DND-41 (cell line): ENCODE measurements around the gene SIPA1L3.
A peak's percentile ranks its signal among the peaks of the same experiment; 100 is the strongest.

Experiments used
- ATAC-seq: fragments of 200-7000 bp; cut with Tn5 transposase; 3 replicates; pipeline ENCODE4 v1.9.1; 2021; ENCODE audit warnings: low read depth; ENCODE audit not compliant: insufficient read depth
- DNase-seq: peaks from one replicate; pipeline ENCODE4 v3.0.0-alpha.2; 2020
- H2AFZ ChIP-seq: 2 replicates; pipeline ENCODE4 v1.6.0; 2012; ENCODE audit warnings: low read depth, low read length
- H3K27ac ChIP-seq: 2 replicates; pipeline ENCODE4 v1.5.1; 2012; ENCODE audit warnings: low read length, inconsistent platforms
- H3K27me3 ChIP-seq: fragments of 200-600 bp; sonication (generic); 2 replicates; pipeline ENCODE4 v1.6.0; 2012; ENCODE audit warnings: low read length, mild to moderate bottlenecking, inconsistent platforms; ENCODE audit not compliant: insufficient read depth, poor library complexity
- H3K36me3 ChIP-seq: 2 replicates; pipeline ENCODE4 v1.5.1; 2012; ENCODE audit warnings: low read length, inconsistent platforms; ENCODE audit not compliant: insufficient read depth
- H3K4me1 ChIP-seq: 2 replicates; pipeline ENCODE4 v1.5.1; 2012; ENCODE audit warnings: mild to moderate bottlenecking, low read length; ENCODE audit not compliant: insufficient read depth
- H3K4me2 ChIP-seq: 2 replicates; pipeline ENCODE4 v1.6.0; 2012; ENCODE audit warnings: mild to moderate bottlenecking, moderate library complexity, low read length, inconsistent platforms; ENCODE audit not compliant: insufficient read depth
- H3K4me3 ChIP-seq, 2 experiments: fragments of 200-600 bp in 1 of 2; shearing (Covaris generic) in 1 of 2; 2 replicates each; pipeline ENCODE4 v1.5.1; 2012 to 2016; ENCODE audit warnings: inconsistent platforms in 2 of 2, low read length in 2 of 2, mild to moderate bottlenecking in 2 of 2, low read depth in 1 of 2, moderate library complexity in 1 of 2
- H3K79me2 ChIP-seq: 2 replicates; pipeline ENCODE4 v1.6.0; 2012; ENCODE audit warnings: low read length, inconsistent platforms; ENCODE audit not compliant: insufficient read depth
- H3K9ac ChIP-seq: 2 replicates; pipeline ENCODE4 v1.6.0; 2012; ENCODE audit warnings: low read depth, mild to moderate bottlenecking, inconsistent platforms, low read length, moderate library complexity
- H3K9me3 ChIP-seq: 2 replicates; pipeline ENCODE4 v1.5.1; 2012; ENCODE audit warnings: low read length, moderate library complexity, mild to moderate bottlenecking, inconsistent platforms; ENCODE audit not compliant: insufficient read depth, severe bottlenecking
- H4K20me1 ChIP-seq: 2 replicates; pipeline ENCODE4 v1.6.0; 2012; ENCODE audit warnings: low read length; ENCODE audit not compliant: insufficient read depth
- CTCF ChIP-seq: IDR thresholded peaks from 2 replicates; pipeline ENCODE4 v1.5.1; 2012; ENCODE audit warnings: borderline replicate concordance, low read length, moderate library complexity, mild to moderate bottlenecking; ENCODE audit not compliant: poor library complexity, severe bottlenecking; ENCODE audit errors: extremely low read depth
- EZH2 ChIP-seq: IDR thresholded peaks from 3 replicates; pipeline ENCODE4 v1.6.1; 2012; ENCODE audit warnings: borderline replicate concordance, low read depth, mild to moderate bottlenecking, moderate library complexity, low read length, inconsistent platforms; ENCODE audit not compliant: severe bottlenecking

The SIPA1L3 gene

GRCh38 chr19:38231918-38232317 is 324.9 kb downstream of the SIPA1L3 start:
- H3K36me3 ChIP-seq, result no peaks in the 10 kb centered on the region
- TF ChIP-seq CTCF, result no peak
- no peak for TF ChIP-seq EZH2
- H3K27ac ChIP-seq, result no peak overlapping the region
- H2AFZ ChIP-seq, result no peak overlapping the region
- H4K20me1 ChIP-seq, result no peaks in the 10 kb centered on the region
- no peak overlapping the region for H3K4me3 ChIP-seq
- no peaks in the 10 kb centered on the region for H3K9me3 ChIP-seq
- ATAC-seq (no peak), DNase-seq (no peak)
- no peak overlapping the region for H3K4me2 ChIP-seq
- no peaks in the 10 kb centered on the region for H3K4me1 ChIP-seq
- no peaks in the 10 kb centered on the region for H3K27me3 ChIP-seq
- H3K9ac ChIP-seq, result no peak overlapping the region
- no peaks in the 10 kb centered on the region for H3K79me2 ChIP-seq

DNA sequence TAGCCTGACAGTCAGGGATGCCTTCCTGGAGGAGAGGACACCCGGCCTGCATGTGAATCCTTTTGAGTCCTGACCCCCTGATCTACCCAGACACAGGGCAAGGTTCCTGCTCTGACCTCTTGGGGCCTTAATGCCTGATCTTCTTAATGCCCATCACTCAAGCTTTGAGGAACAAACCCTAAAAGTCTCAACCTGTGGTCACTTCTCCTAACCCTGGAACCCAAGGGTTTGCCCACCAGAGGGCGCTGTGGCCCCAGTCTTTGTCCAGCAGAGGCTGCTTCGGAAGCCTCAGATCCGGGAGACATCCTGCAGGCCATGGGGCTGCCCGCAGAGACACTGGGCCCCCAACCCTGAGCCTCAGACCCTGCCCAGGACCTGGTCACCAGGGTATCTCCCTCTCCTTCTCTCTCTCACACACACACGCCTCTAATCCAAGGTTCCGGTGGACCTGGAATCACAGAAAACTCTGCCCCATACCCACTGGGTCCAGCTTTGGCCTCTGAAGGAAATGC is 326.8 kb downstream of the SIPA1L3 start:
- Histone ChIP-seq H3K4me2 (no peak overlapping the region), H3K4me1 (no peaks in the 10 kb centered on the region), H3K27ac (no peak overlapping the region), H3K9ac (no peak overlapping the region), H3K36me3 (no peaks in the 10 kb centered on the region), H3K9me3 (no peaks in the 10 kb centered on the region), H3K27me3 (no peaks in the 10 kb centered on the region), H3K79me2 (no peaks in the 10 kb centered on the region), H2AFZ (no peak overlapping the region), H4K20me1 (no peaks in the 10 kb centered on the region), H3K4me3 (no peak overlapping the region)
- peak; percentile 82 for TF ChIP-seq CTCF
- no peak for TF ChIP-seq EZH2
- ATAC-seq (peak; percentile 76), DNase-seq (peak; percentile 58)

GRCh38 chr19:38234615-38235014 is 327.6 kb downstream of the SIPA1L3 start:
- DNase-seq (no peak), ATAC-seq (no peak)
- Histone ChIP-seq H3K9me3 (no peaks in the 10 kb centered on the region), H3K27me3 (no peaks in the 10 kb centered on the region), H3K79me2 (no peaks in the 10 kb centered on the region), H3K36me3 (no peaks in the 10 kb centered on the region), H3K4me3 (no peak overlapping the region), H3K4me1 (no peaks in the 10 kb centered on the region), H2AFZ (no peak overlapping the region), H3K9ac (no peak overlapping the region), H3K4me2 (no peak overlapping the region), H4K20me1 (no peaks in the 10 kb centered on the region), H3K27ac (no peak overlapping the region)
- no peak for TF ChIP-seq CTCF
- TF ChIP-seq EZH2, result no peak

GRCh38 chr19:38239816-38240215 is 332.8 kb downstream of the SIPA1L3 start:
- Histone ChIP-seq H3K9me3 (no peaks in the 10 kb centered on the region), H3K79me2 (no peaks in the 10 kb centered on the region), H3K27ac (no peak overlapping the region), H3K4me2 (no peak overlapping the region), H3K36me3 (no peaks in the 10 kb centered on the region), H3K4me3 (no peak overlapping the region), H3K27me3 (no peaks in the 10 kb centered on the region), H3K9ac (no peak overlapping the region), H4K20me1 (no peaks in the 10 kb centered on the region), H2AFZ (no peak overlapping the region), H3K4me1 (peaks cover 7% of the 10 kb centered on the region)
- ATAC-seq, result no peak
- TF ChIP-seq CTCF, result no peak
- TF ChIP-seq EZH2, result no peak
- DNase-seq, result no peak
